KBM-7 (cell line): Measurements from ENCODE around the gene CHRNA7.
"Not testable (repeated sequence)": the region's sequence is repeated elsewhere in the genome, so short reads cannot be mapped to it uniquely, and the experiment has no call there.

Source experiments
- DNase-seq: peaks from one replicate; pipeline ENCODE4 v3.0.0-alpha.2; 2015
- in situ Hi-C: fragments of 300-500 bp; cut with MboI; formaldehyde crosslinking; loops from 2 replicates; pipeline ENCODE4 v1.14.3; 2020; ENCODE audit warnings: low sequenced_read_pairs, low pct_unique_long_range_greater_than_20kb, mixed read lengths

CHRNA7 gene

DNA sequence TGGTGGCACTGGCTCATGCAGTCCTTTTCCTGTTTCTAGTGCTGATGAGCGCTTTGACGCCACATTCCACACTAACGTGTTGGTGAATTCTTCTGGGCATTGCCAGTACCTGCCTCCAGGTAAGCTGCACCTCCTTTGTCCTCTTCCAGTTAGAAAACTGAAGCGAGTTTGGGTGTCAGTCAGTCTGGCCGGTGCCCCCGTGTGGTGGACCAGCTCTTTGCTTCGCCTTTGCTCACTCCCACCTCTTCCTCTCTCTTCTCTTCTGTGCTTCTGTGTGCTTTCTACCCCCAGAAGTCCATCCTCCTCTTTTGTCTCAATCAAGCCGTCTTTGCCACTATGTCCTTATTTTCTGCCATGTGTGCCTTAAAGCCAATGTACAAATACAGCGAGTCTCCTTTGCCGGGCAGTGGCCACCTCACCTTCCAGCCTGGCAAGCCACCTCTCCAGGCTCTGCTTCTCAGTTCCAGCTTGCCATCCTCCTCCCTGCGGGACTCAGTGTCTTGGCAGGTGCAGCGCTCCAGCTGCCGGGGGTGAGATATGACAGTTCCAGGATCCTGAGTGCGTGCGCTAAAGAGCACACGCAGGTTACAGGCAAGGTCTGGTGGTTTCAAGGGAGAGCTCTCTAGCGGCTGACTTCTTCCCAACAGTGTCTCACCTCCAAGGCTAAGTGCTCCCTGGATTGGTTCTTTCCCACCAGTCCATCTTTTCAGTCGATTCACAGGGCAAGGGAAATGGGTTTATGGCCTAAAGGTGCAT, 123.7 kb downstream of the CHRNA7 start:
- DNase-seq, in situ Hi-C loops: not testable (repeated sequence)

DNA sequence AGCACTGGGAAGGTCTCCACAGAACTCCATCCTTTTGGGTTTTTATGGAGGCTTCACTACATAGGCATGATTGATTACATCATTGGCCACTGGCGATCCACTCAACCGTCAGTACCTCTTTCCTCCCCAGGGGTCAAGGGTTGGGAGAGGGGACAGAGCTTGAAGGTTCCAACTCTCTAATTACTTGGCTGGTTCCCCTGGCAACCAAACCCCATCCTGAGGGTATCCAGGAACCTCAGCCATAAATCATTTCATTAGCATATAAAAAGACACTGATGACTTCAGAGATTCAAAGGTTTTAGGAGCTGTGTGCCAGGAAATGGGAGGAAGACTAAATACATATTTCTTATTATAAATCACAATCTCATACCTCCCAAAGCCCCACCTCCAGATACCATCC, 131.8 kb downstream of the CHRNA7 start:
- DNase-seq, in situ Hi-C loops: not testable (repeated sequence)

DNA sequence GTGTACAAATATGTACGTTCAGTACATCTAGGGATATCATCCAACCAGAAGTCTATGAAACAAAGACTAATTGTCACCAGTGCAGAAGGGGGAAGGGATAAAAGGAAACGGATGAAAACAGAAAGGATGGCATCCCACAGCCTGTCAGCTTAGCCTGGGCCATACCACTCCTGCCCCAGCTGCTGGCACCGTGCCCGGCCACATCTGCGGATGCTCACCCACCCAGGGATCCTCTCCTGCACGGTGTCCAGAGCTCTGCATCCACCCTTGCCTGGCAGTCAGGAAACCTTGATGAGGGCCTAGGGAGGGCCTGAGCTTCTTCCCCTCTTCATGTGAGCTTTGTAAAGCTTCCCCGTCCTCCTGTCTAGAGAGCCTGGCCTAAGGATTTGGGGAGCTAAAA, 133.8 kb downstream of the CHRNA7 start:
- DNase-seq, in situ Hi-C loops: not testable (repeated sequence)

DNA sequence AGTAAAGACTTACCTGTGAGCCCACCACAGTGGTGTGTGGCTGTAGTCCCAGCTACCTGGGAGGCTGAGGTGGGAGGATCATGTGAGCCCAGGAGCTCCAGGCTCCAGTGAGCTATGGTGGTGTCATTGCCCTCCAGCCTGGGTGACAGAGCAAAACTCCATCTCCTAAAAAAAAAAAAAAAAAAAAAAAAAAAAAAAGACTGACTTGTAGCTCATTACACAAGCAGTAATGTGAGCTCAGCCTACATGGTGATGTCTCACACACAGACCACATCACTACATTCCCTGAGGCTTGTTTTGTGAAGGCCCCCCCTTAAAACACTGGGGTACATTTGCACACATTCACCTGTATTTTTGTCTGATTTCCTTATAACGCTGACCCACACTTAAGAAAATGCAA, 134.4 kb downstream of the CHRNA7 start:
- DNase-seq, in situ Hi-C loops: not testable (repeated sequence)

GRCh38 chr15:32165775-32166174, 135.5 kb downstream of the CHRNA7 start:
- in situ Hi-C loops, DNase-seq: not testable (repeated sequence)

DNA sequence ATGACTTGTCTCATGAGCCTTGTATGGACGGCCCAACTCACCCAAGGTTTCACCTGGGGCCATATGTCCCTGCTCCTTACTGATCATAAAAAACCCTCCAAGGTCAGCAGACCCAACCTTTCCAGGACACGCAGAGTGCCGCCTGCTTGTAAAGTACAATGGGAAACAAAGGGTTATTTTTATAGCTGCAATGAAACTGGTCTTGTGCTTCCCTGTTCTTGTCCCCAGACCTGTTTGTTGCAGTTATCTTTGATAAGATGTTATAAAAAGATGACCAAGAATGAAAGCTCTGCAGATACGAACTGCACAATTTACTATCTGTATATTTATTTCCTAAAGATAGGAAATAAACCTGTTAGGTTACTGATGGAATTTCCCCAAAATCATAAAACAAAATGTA, 136.0 kb downstream of the CHRNA7 start:
- in situ Hi-C loops, DNase-seq: not testable (repeated sequence)

- in situ Hi-C loops, DNase-seq: not testable (repeated sequence)
Observed at GRCh38 chr15:32167913-32168312, 137.6 kb downstream of the CHRNA7 start.

GRCh38 chr15:32180579-32180978, 150.3 kb downstream of the CHRNA7 start:
- in situ Hi-C loops, DNase-seq: not testable (repeated sequence)

GRCh38 chr15:32193780-32194179, 163.5 kb downstream of the CHRNA7 start:
- DNase-seq, in situ Hi-C loops: not testable (repeated sequence)

DNA sequence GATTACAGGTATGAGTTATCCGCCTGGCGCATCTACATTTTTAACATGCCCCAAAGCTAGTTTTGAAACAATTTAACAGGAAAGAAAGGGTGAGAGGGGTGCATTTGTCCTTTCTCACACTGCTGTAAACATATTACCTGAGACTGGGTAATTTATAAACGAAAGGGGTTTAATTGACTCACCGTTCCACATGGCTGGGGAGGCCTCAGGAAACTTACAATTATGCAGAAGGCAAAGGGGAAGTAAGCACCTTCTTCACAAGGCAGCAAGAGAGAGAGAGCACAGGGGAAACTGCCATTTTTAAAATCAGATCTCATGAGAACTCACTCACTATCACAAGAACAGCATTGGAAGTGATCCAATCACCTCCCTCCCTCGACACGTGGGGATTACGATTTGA, 165.9 kb downstream of the CHRNA7 start:
- DNase-seq, in situ Hi-C loops: not testable (repeated sequence)

- DNase-seq, in situ Hi-C loops: not testable (repeated sequence)
Observed at GRCh38 chr15:32198938-32199337, 168.6 kb downstream of the CHRNA7 start.

GRCh38 chr15:32209081-32209480, 178.8 kb downstream of the CHRNA7 start:
- not testable (repeated sequence) for DNase-seq

GRCh38 chr15:32218666-32219065, 188.4 kb downstream of the CHRNA7 start:
- in situ Hi-C loops = no loop called here
- no peak for DNase-seq

More at GRCh38 chr15:32209081-32209480, 178.8 kb downstream of the CHRNA7 start:
- in situ Hi-C loops = not testable (repeated sequence)
